ENCODE results near the gene CTNNBL1. TPM values are rescaled to one million over a fixed set of nuclear protein-coding genes. Genes with fewer than 3 reads are reported as not detected.
A peak's percentile ranks its signal among the peaks of the same experiment; 100 is the strongest.

CTNNBL1 gene
- total RNA-seq, 2 experiments from 2014 or later, result 72.6 to 93.4 TPM

DNA sequence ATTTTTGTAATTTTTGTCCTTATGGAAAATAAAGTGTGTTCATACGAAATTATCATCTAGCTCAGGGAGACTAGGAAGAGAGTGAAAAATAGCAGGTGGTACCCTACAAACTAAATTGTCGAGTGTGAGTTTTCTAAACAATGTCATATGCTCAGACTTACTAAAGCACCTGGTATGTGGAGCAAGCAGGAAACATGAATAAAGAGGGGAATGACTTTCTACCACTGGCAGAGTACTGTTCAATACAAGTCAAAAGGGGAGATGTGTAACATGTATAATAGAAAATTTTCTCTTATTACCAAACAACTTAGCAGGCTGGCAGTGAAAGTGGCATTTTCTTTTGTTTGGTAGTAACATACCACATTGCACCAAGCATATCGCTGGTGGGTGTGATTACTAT is 36.1 kb downstream of the CTNNBL1 start:
- no peaks in the 10 kb centered on the region for H3K9me3 Mint-ChIP-seq (ENCODE audit: low read depth)
- intact Hi-C loops (cut with DNase I, micrococcal nuclease), result no loop called here
- no peak overlapping the region for H3K27ac Mint-ChIP-seq
- peaks cover 17% of the 10 kb centered on the region for H3K36me3 Mint-ChIP-seq (ENCODE audit: low read depth)
- CTCF ChIA-PET, result interaction anchor here (0.8 to 1.6 kb wide), 3 partner anchors 16 to 87 kb away, joined by 3 read pairs; no protein-coding TSS in a partner anchor
- DNase-seq (no peak), ATAC-seq (peak; percentile 55)
- no peaks in the 10 kb centered on the region for H3K27me3 Mint-ChIP-seq
- POLR2A ChIA-PET, result no interaction called here
- no peak overlapping the region for H3K4me3 Mint-ChIP-seq
- peaks cover 32% of the 10 kb centered on the region for H3K4me1 Mint-ChIP-seq

DNA sequence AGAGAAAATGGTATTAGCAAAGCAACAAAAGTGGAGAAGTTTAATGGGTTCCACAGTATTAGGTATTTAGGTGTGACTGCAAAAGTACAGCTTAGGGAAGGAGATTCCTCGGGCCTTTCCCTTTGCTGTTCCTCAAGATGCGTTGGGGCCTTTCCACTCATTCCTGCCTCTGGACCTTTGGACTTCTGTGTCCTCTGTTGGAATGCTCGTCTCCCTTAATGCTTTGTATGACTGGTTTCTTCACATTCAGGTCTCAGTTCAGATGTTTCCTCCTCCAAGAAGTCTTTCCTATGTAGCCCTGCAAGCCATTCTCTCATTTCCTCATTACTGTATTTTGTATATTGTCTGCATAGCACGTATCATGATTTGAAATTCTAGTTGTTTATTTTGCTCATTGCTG is 39.6 kb downstream of the CTNNBL1 start:
- DNase-seq (no peak), ATAC-seq (no peak)
- Mint-ChIP-seq H3K27me3 (no peaks in the 10 kb centered on the region), H3K4me3 (no peak overlapping the region), H3K9me3 (ENCODE audit: low read depth) (no peaks in the 10 kb centered on the region), H3K27ac (no peak overlapping the region), H3K4me1 (peaks cover 24% of the 10 kb centered on the region), H3K36me3 (ENCODE audit: low read depth) (peaks cover 37% of the 10 kb centered on the region)
- ChIA-PET POLR2A (no interaction called here), CTCF (no interaction called here)
- intact Hi-C loops (cut with DNase I, micrococcal nuclease), result no loop called here

DNA sequence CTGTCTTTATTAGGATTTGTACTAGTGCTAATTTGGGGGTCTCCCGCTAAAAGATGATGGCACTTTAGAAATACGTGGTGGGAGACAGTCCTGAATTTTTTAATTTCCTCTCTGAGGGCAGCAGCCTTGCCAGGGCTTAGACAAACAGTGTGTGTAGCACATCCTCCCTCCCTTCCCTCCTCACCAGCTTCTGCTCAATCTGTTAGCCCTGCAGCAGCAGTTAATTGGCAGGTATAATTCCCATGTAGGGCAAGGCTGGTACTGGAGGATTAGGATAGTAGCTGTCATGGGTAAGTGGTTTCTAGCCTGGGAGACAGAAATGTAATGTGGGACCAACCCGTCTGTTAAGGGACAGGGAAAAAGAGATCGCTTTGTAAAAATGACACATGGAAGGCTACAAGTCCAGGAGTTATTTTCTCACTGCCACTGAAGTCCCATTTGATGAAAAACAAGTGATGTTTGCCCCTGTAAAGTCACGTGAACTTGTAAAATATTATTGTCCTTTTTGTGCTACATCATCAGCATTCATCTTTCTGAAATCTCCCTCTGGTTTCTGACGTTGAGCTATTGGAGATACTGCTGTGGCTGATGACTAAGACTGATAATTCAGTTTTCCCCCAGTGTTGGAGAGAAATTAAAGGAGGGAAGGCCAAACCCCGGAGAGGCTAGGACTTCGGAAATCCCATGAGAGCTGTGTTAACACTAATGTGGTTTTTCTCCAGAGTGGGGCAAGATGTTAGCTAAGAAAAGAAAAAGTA is 40.6 kb downstream of the CTNNBL1 start:
- DNase-seq (no peak), ATAC-seq (peak; percentile 58)
- no peaks in the 10 kb centered on the region for H3K9me3 Mint-ChIP-seq (ENCODE audit: low read depth)
- ChIA-PET POLR2A (interaction anchor here (1.0 kb wide), 1 partner anchor 30 kb away, joined by 3 read pairs; no protein-coding TSS in a partner anchor), CTCF (interaction anchor here (0.6 to 1.8 kb wide), 5 partner anchors 8 to 47 kb away, joined by 3 to 9 read pairs (median 4); no protein-coding TSS in a partner anchor)
- H3K36me3 Mint-ChIP-seq (ENCODE audit: low read depth), result peaks cover 42% of the 10 kb centered on the region
- H3K4me3 Mint-ChIP-seq, result no peak overlapping the region
- H3K27ac Mint-ChIP-seq, result no peak overlapping the region
- no peaks in the 10 kb centered on the region for H3K27me3 Mint-ChIP-seq
- peaks cover 20% of the 10 kb centered on the region for H3K4me1 Mint-ChIP-seq
- intact Hi-C loops (cut with DNase I, micrococcal nuclease), result no loop called here

DNA sequence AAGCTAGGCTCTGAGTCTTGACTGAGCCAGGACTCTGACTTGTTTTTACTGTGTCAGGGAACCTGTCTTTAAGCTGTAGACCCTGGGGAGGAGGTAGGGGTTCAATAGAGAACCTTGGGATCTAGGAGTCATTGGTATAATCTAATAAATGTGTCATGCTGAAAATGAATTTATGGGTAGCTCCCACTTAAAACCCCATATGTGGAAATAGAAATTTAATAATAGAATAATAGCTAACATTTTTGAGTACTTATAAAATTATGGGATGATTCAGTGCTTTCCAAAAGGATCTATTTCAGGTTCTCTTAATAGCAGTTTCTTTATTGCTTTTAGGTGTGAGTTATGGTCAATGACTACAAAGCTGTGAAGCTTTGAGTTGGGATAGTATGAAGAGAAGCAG is 41.7 kb downstream of the CTNNBL1 start:
- Mint-ChIP-seq H3K27me3 (no peaks in the 10 kb centered on the region), H3K4me3 (no peak overlapping the region), H3K9me3 (ENCODE audit: low read depth) (no peaks in the 10 kb centered on the region), H3K27ac (no peak overlapping the region), H3K4me1 (peaks cover 13% of the 10 kb centered on the region), H3K36me3 (ENCODE audit: low read depth) (peaks cover 49% of the 10 kb centered on the region)
- ChIA-PET POLR2A (no interaction called here), CTCF (interaction anchor here (1.2 to 1.8 kb wide), 3 partner anchors 9 to 13 kb away, joined by 4 to 9 read pairs (median 6); no protein-coding TSS in a partner anchor)
- intact Hi-C loops (cut with DNase I, micrococcal nuclease), result no loop called here
- ATAC-seq, result no peak
- no peak for DNase-seq

DNA sequence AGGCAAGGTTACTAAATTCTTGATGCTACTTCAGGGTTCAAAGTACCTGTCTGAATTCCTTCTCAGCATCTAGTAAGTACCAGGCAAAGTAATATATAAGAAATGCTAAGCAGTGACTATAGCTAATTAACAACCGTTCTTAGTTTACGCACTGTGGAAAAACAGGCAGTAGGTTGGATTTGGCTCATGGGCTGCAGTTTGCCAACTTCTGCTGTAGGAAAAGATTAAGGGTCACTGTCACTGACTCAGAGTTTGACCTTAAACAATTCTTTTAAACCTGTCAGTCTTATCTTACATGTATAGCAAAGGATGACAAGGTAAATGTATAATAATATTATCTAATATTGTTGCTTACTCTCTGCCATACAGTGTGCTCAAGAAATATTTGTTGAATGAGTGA is 42.3 kb downstream of the CTNNBL1 start:
- Mint-ChIP-seq H3K36me3 (ENCODE audit: low read depth) (peaks cover 49% of the 10 kb centered on the region), H3K27ac (no peak overlapping the region), H3K4me1 (peaks cover 15% of the 10 kb centered on the region), H3K4me3 (no peak overlapping the region), H3K9me3 (ENCODE audit: low read depth) (no peaks in the 10 kb centered on the region), H3K27me3 (no peaks in the 10 kb centered on the region)
- ChIA-PET CTCF (interaction anchor here (1.7 to 1.8 kb wide), 2 partner anchors 10 to 12 kb away, joined by 6 to 9 read pairs; no protein-coding TSS in a partner anchor), POLR2A (no interaction called here)
- no peak for ATAC-seq
- intact Hi-C loops (cut with DNase I, micrococcal nuclease), result no loop called here
- no peak for DNase-seq

DNA sequence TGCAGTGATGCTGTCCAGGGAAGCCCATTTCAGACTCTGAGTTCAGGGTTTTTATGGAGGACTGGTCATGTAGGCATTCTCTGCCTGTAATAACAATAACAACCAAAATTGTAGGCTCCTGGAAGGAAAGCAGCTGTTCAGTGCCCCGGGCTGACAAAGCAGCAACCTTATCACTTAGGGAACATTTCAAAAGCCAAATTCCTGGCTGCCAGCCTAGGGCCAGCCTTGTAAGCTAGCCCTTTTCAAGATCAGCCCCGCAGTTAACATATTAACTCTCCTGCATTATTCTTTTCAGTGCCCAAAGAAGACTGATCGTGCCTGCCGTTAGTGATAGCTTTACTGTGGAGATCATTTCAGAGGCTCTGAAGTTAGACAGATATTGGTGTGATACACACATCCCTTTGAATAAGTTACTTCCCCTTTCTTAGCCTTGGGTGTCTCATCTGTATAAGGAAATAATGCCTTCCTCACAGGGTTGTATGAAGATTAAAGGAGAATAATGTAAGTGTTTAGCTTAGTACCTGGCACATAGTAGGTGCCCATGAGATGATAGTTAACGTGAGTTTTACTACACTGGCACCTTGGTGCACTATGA is 44.1 kb downstream of the CTNNBL1 start:
- Mint-ChIP-seq H3K4me1 (peaks cover 15% of the 10 kb centered on the region), H3K27ac (no peak overlapping the region), H3K4me3 (no peak overlapping the region), H3K36me3 (ENCODE audit: low read depth) (peaks cover 40% of the 10 kb centered on the region), H3K27me3 (no peaks in the 10 kb centered on the region), H3K9me3 (ENCODE audit: low read depth) (no peaks in the 10 kb centered on the region)
- ATAC-seq, result no peak
- CTCF ChIA-PET, result no interaction called here
- POLR2A ChIA-PET, result no interaction called here
- no peak for DNase-seq
- intact Hi-C loops (cut with DNase I, micrococcal nuclease), result no loop called here

DNA sequence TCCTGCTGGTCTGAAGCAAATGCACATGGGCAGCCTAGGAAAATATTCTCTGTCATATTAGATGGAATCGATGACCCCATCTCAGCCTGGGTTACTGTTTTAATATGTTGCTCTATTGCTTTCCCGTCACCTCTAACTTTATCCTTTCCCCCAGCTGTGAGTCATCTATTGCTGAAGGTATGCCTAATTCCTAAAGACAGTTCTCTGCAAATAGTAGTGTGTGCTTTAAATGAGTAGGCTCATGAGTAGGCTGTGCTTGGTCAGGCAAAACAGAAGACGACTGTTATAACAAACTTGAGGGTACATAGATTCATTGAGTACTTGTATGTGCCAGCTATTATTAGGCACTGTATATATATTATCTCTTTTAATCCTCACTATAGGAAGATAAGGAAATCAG is 47.2 kb downstream of the CTNNBL1 start:
- no peak overlapping the region for H3K27ac Mint-ChIP-seq
- POLR2A ChIA-PET, result no interaction called here
- CTCF ChIA-PET, result no interaction called here
- intact Hi-C loops (cut with DNase I, micrococcal nuclease), result no loop called here
- H3K36me3 Mint-ChIP-seq (ENCODE audit: low read depth), result peaks cover 33% of the 10 kb centered on the region
- ATAC-seq (no peak), DNase-seq (no peak)
- H3K4me1 Mint-ChIP-seq, result peaks cover 28% of the 10 kb centered on the region
- H3K4me3 Mint-ChIP-seq, result no peak overlapping the region
- no peaks in the 10 kb centered on the region for H3K27me3 Mint-ChIP-seq
- H3K9me3 Mint-ChIP-seq (ENCODE audit: low read depth), result no peaks in the 10 kb centered on the region

DNA sequence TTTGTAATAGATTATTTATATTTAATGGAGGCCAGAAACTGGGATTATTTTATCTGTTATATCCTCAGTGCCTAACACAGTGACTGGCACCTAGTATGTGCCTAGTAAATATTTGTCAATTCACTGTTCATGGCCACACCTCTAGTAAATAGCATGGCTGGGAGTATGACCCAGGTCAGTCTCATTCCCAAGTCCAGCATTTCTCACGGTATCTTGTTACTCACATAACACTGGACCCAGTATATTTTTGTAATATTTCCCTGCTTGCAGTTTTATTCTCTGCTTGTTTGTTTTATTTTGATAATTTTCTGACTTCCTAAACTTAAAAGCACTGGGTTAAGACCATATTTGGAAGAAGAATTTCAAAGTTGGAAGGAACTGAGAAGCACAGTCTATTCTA is 47.7 kb downstream of the CTNNBL1 start:
- Mint-ChIP-seq H3K36me3 (ENCODE audit: low read depth) (peaks cover 32% of the 10 kb centered on the region), H3K4me1 (peaks cover 33% of the 10 kb centered on the region), H3K27me3 (no peaks in the 10 kb centered on the region), H3K27ac (no peak overlapping the region), H3K9me3 (ENCODE audit: low read depth) (no peaks in the 10 kb centered on the region), H3K4me3 (no peak overlapping the region)
- CTCF ChIA-PET, result no interaction called here
- no peak for ATAC-seq
- no peak for DNase-seq
- POLR2A ChIA-PET, result no interaction called here
- intact Hi-C loops (cut with DNase I, micrococcal nuclease), result no loop called here

DNA sequence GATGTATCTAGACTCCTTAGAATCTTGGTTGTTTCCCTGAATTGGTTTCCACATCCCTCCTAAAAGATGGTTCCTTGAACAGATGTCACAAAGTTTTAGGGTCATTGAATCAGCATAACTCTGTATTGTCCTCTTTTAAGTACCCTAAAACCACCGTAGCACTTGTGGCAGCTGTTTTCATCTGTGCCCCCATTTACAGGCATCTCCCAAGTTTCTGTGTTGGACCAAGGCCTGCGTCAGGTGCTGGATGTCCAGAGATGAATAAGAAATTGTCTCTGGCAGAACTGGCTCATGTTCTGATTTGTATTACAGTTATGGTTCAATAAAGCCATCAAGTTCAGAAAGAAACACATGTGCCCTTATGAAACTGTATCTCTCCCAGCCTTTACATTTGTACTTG is 48.3 kb downstream of the CTNNBL1 start:
- ATAC-seq, result no peak
- ChIA-PET POLR2A (no interaction called here), CTCF (no interaction called here)

DNA sequence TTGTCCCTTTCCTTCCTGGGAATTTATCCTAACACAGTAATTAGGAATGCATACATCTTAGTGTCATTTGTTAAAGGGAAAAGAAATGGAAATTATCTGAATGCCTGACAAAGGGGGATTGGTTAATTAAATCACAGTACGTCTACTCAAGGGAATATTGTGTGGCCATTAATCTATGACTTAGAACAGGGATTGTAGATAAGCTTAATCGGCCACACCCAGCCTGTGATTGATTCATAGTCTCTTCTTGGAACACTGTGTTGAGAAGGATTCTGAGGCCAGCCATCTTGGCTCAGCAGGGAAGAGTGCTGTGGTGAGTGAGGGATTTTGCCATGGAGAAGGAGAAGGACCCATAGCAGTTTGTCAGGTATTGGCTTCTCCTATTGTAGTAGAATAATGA is 50.5 kb downstream of the CTNNBL1 start:
- CTCF ChIA-PET, result interaction anchor here (2.1 kb wide), 1 partner anchor 17 kb away, joined by 6 read pairs; no protein-coding TSS in a partner anchor
- intact Hi-C loops (cut with DNase I, micrococcal nuclease), result loop anchor here in 1 of 2 experiments (2.0 kb wide), 1 partner anchor 58 kb away; no protein-coding TSS in a partner anchor
- no peaks in the 10 kb centered on the region for H3K9me3 Mint-ChIP-seq (ENCODE audit: low read depth)
- no peaks in the 10 kb centered on the region for H3K27me3 Mint-ChIP-seq
- POLR2A ChIA-PET, result no interaction called here
- H3K4me3 Mint-ChIP-seq, result no peak overlapping the region
- DNase-seq, result no peak
- peaks cover 34% of the 10 kb centered on the region for H3K4me1 Mint-ChIP-seq
- peak overlapping the region; percentile 75 for H3K27ac Mint-ChIP-seq
- ATAC-seq, result no peak
- H3K36me3 Mint-ChIP-seq (ENCODE audit: low read depth), result peaks cover 28% of the 10 kb centered on the region

More for the DNA sequence above, 48.3 kb downstream of the CTNNBL1 start:
- Mint-ChIP-seq H3K9me3 (ENCODE audit: low read depth) (no peaks in the 10 kb centered on the region), H3K27me3 (no peaks in the 10 kb centered on the region), H3K36me3 (ENCODE audit: low read depth) (peaks cover 33% of the 10 kb centered on the region), H3K4me3 (no peak overlapping the region), H3K27ac (no peak overlapping the region), H3K4me1 (peaks cover 34% of the 10 kb centered on the region)
- intact Hi-C loops (cut with DNase I, micrococcal nuclease), result no loop called here
- no peak for DNase-seq

DNA sequence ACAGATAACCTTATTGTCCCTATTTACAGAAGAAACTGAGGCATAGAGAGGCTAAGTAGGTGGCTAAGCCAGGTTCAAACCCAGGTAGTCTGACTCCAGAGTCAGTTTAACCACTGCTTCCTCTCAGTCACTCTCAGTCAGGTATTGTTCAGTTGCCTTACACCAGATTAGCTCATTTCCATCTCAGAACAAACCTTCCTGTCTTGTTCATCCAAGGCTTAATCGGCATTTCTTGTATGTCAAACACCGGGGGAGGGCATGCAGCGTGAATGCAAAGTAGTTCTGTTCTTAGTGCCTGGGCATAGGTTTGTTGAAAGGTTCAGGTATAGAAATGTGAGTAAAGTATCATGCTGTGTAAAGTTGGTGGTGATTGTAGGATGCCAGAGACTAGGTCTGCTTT is 51.7 kb downstream of the CTNNBL1 start:
- DNase-seq (peak; percentile 80), ATAC-seq (peak; percentile 97)
- peak overlapping the region; percentile 36 for H3K4me3 Mint-ChIP-seq
- H3K27me3 Mint-ChIP-seq, result no peaks in the 10 kb centered on the region
- H3K4me1 Mint-ChIP-seq, result peaks cover 34% of the 10 kb centered on the region
- peak overlapping the region; percentile 95 for H3K27ac Mint-ChIP-seq
- H3K9me3 Mint-ChIP-seq (ENCODE audit: low read depth), result no peaks in the 10 kb centered on the region
- ChIA-PET CTCF (interaction anchor here (0.6 to 2.1 kb wide), 5 partner anchors 10 to 702 kb away, joined by 3 to 6 read pairs (median 3); no protein-coding TSS in a partner anchor), POLR2A (interaction anchor here (0.5 to 0.7 kb wide), 2 partner anchors 288 to 318 kb away, joined by 3 read pairs; partner anchors contain the start of gene RPRD1B)
- peaks cover 21% of the 10 kb centered on the region for H3K36me3 Mint-ChIP-seq (ENCODE audit: low read depth)
- intact Hi-C loops (cut with DNase I, micrococcal nuclease), result loop anchor here in 1 of 2 experiments (1.0 to 2.0 kb wide), 2 partner anchors 52 to 59 kb away; no protein-coding TSS in a partner anchor

DNA sequence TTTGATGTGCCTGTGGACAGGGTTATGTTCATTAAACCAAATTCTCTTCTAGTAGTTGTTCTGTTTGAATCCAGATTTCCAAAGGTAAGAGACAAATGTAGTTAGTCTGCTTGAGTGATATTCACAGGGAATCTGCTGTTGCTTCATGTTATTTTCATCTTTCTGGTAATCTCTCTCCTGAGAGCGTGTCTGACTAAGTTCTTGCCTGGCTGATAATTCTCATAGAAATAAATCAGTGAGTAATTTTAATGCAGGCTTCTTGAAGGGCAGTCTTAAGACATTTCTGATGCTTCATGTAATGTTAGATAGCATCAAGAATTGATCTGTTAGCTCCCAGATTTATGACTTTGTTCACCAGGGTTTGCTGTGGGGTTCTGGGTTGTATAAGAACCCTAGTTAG is 54.2 kb downstream of the CTNNBL1 start:
- Mint-ChIP-seq H3K4me1 (peaks cover 32% of the 10 kb centered on the region), H3K27ac (no peak overlapping the region), H3K36me3 (ENCODE audit: low read depth) (peaks cover 29% of the 10 kb centered on the region), H3K4me3 (no peak overlapping the region), H3K9me3 (ENCODE audit: low read depth) (no peaks in the 10 kb centered on the region), H3K27me3 (no peaks in the 10 kb centered on the region)
- intact Hi-C loops (cut with DNase I, micrococcal nuclease), result no loop called here
- ATAC-seq, result no peak
- ChIA-PET POLR2A (no interaction called here), CTCF (interaction anchor here (1.5 kb wide), 1 partner anchor 13 kb away, joined by 6 read pairs; no protein-coding TSS in a partner anchor)
- DNase-seq, result no peak

Data from activated CD4-positive, alpha-beta T cell treated with anti-CD3 and anti-CD28 coated beads for 36 hours (primary cell).